GM19438 (cell line): Measurements from ENCODE around the gene LRRTM4.

Experiments
- ATAC-seq: cut with Tn5 transposase; IDR thresholded peaks from one replicate; pipeline ENCODE4 v1.9.1; 2021; ENCODE audit warnings: low read depth; ENCODE audit not compliant: unreplicated experiment

Gene LRRTM4

DNA sequence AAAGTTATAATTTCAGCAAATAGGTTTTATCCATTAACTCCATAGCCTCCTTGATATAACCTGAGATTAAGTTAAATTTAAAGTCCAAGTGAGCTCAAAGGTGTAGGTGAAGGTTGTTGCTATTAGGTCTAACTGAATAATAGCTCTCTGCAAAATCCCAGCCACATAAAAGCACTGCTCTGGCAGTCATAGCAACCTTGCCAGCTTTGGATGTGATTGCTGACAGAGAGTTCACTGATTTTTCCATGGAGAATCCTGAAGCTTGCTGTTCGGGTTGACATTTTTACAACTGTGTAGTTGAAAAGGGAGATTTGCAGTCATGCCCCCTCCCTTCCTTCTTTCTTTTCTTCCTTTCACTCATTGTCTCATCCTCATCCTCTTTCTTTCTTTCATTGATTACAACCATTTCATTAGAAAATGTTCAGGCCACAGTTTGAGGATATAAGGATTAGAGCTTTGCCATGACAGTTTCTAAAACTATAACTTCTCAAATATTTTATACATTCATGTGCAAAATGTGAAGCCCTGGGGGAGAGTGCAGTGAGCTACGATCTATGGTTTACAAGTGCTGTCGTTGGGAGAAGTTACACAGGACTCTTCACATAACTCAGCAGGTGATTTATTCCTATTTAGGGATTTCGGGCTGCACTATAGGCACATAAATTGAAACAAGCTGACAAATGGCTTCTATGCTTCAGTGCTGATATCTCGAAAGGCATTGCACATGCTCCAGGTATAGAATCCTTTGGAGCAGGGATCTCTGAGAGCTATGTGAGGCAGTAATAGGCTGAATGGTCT is 193.8 kb downstream of the LRRTM4 start:
- no peak for ATAC-seq

DNA sequence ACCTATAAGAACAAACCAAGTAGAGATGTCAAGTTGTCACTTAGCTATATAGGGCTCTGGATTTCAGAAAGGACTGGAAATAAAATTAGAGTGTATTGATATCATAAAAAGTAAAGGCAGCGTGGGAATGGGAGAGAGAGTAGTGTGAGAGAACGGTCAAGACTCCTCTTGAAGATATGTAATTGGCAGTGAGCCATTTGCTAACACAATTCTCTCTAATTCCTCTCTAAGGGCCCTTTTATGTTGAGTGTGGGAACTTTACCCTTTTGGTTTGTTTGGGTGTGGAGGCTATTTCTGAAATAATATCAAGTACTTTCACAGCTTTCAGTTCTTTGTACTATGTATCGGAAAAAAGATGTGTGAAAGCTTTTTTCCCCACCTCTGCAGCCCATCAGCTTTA is 196.8 kb downstream of the LRRTM4 start:
- ATAC-seq = no peak

- ATAC-seq = no peak
Measured at GRCh38 chr2:77322431-77322830, 199.7 kb downstream of the LRRTM4 start.

DNA sequence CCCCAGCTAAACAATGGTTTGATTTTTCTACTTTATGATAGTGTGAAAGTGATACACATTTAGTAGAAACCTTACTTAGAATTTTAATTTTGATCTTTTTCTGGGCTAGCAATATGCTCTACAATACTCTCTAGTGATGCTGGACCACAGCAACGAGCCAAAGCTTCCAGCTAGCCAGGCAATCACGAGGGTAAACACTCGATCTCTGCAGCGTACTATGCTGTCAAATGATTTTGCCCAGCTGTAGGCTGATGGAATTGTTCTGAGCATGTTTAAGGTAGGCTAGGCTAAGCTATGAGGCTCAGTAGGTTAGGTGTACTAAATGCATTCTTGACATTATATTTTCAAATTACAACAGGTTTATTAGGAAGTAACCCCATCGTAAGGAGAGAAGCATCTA is 207.5 kb downstream of the LRRTM4 start:
- ATAC-seq = no peak

DNA sequence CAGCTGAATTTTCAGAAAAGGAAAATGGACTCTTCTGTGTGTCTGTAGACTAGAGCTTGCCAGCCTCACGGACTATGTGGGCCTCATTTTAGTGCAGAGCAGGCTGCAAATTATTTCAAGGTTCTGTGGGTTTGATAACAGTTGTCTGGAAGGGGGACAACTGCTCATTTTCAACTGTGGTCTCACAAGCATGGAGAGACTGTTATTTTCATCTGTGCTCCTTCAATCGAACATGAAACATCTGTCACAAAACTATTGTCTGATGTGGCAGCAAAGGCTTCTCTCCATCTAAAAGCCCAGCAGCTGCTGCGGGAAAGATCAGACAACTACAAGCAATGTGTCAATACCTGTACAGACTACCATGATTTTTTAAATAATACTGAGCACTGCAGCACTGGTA is 211.8 kb downstream of the LRRTM4 start:
- no peak for ATAC-seq

DNA sequence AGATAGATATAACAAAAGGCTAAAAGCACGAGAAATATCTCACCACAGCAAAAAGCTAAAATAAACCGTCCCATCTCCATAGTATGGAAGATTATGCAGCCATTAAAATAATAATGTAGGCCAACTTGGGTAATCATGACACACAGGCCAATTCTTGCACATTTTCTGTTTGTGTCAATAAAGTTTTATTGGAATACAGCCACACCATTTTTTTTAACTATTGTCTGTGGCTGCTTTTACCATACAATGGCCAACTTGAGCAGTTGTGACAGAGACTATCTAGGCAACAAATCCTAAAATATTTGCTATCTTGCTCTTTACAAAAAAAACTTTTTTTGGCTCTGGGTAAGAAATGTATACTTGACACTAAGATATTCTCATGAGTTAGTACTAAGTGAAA is 212.5 kb downstream of the LRRTM4 start:
- no peak for ATAC-seq

GRCh38 chr2:77301441-77301840 is 220.7 kb downstream of the LRRTM4 start:
- no peak for ATAC-seq

DNA sequence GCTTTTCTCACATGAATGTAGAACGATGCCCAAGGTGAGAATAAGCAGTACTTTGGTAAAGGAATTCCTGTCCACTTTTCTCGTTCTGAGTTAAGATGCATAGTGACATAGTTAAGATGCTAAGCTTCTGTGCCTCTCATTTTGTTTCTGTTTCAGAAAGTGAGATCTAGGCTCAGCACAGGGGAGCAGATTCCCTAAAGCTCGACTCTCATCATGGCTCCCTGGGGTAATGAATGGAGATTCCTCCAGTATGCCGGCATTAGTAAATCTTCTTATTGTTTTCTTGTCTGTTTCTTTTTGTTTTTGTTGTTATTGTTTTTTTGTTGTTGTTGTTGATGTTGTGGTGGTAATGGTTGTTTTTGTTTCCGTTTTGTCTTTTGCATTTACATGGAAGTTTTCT is 225.4 kb downstream of the LRRTM4 start:
- no peak for ATAC-seq

- ATAC-seq = no peak
Measured at GRCh38 chr2:77294474-77294873, 227.7 kb downstream of the LRRTM4 start.

GRCh38 chr2:77284353-77284752 is 237.8 kb downstream of the LRRTM4 start:
- ATAC-seq = no peak

- no peak for ATAC-seq
Measured at GRCh38 chr2:77271262-77271661, 250.9 kb downstream of the LRRTM4 start.

DNA sequence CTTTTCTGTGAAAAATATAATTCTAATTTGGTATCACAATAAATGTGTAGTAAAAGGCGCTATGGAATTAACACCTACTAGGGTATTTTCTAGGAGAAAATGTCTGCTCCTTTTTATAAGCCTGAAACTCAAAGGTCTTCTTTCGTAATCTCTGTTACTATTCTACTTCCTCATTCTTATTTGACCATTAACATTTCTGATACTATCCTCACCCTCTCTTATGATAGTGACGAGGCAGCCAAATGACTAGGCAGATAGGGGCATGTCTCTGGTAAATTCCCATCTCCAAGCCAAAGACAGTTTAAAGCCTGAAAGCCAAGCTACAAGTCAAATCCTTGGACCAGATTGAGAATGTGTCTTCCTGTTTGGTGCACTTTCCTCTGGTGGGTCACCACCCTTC is 251.7 kb downstream of the LRRTM4 start:
- no peak for ATAC-seq

DNA sequence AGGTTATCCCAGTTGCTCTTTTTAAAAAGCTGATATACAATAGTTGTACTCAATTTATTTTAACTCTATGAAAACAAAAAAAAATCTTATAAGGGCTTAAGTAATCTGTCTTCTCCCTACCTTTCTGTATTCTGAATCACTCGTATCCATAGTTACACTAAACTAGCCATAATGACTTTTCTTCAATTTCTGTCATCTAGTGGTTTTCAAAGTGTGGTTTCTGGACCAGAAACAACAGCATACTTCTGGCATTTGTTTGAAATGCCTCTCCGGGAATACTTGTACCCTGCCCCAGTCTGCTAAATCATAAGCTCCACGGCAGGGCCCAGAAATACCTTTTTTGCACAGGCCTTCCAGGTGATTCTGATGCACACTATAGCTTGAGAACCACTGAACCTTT is 253.6 kb downstream of the LRRTM4 start:
- no peak for ATAC-seq

- ATAC-seq = no peak
Measured at GRCh38 chr2:77232909-77233425, 289.2 kb downstream of the LRRTM4 start.

- no peak for ATAC-seq
Measured at GRCh38 chr2:77228391-77228790, 293.8 kb downstream of the LRRTM4 start.

DNA sequence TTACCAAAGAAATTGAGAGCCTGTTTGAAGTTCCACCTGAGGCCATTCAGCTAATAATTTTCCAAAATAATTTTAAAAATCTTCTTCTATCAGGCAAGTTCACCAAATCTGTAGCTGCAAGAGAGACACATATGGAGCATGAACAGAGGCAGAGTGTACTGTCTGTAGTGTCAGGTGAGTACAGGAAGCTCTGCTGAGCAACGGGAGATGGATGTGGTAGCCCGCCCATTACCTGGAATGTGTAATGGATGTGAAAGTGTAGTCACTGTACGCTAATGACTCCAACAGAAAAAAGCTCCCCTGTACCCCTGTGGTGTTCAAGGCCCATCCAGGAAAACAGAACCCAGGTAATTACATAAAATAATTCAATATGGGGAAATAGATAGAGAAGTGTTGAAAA is 311.5 kb downstream of the LRRTM4 start:
- ATAC-seq = no peak

GRCh38 chr2:77207331-77207730 is 314.8 kb downstream of the LRRTM4 start:
- ATAC-seq = no peak

DNA sequence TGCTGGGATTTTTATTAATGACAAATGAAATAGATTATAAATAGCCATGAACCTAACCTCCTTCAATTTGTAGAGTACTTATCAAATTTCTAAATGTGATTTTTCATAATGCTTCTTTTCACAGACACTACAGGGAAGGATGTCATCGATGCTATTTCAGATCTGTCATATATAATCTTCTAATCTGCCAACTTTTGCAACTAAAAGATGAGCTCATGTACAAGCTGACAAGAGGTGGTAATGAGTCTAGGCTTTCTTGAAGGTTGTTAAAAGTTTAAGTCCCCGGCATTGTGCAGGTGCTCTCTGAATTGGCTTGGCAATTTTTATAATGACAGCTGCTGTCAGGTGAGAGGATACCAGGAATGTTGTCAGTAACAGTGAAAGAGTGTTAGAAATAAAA is 320.4 kb downstream of the LRRTM4 start:
- no peak for ATAC-seq

DNA sequence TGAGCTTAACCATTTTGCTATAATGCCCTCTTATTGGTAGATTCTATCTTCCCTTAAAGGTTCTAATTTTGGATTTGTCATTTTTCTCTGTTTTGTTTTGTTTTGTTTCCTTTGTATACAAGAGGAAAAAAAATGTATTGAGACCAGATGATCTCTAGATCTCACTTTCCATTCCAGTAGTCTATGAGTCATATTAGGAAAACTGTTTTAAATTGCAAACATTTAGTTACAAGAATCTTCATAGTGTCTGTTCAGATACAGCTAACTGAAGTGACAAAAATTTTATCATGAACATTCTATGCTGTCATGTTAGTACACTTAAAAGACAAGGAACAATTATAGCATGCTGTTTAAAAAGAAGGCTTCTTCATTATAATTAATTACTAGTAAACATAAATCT is 322.8 kb downstream of the LRRTM4 start:
- no peak for ATAC-seq

DNA sequence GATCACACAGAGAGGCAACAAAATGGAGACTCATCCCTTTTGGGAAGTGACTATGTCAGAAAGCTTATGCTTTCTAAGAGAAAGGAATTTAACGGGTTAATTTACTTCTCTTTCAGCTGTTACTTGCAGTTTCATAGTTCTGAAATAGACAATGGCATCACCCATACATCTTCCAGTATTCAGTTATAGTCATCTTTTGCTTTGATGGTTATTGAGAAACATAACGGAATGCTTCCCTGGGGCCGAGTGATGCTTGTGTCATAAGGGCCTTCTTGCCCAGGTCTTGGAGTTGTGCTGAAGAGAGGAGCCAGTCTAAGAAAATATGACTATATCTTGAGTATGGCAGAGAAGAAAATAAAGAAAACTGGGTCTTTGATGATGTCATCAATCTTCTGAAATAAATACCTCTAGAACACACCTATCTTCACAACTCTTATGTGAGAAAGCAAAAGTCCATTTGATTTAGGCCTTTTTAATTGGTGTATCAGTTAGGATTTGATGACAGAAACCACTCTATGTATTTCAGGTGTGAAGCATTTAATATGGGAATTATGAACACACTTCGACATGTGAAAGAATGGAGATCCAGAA is 328.2 kb downstream of the LRRTM4 start:
- no peak for ATAC-seq

GRCh38 chr2:77192811-77193289 is 329.3 kb downstream of the LRRTM4 start:
- no peak for ATAC-seq

- ATAC-seq = no peak
Measured at GRCh38 chr2:77191665-77192064, 330.5 kb downstream of the LRRTM4 start.
